GM18868 (cell line): ENCODE measurements around the gene ZNF362.

Source experiments
- ATAC-seq: cut with Tn5 transposase; IDR thresholded peaks from one replicate; pipeline ENCODE4 v1.9.1; 2021; ENCODE audit warnings: mild to moderate bottlenecking, moderate library complexity; ENCODE audit not compliant: unreplicated experiment

Gene ZNF362

GRCh38 chr1:33267468-33268205 is 11.3 kb downstream of the ZNF362 start:
- ATAC-seq, result no peak

- ATAC-seq, result no peak
Measured at GRCh38 chr1:33268457-33268856, 12.2 kb downstream of the ZNF362 start.

- no peak for ATAC-seq
Measured at GRCh38 chr1:33268927-33269610, 12.8 kb downstream of the ZNF362 start.

- no peak for ATAC-seq
Measured at GRCh38 chr1:33269621-33270020, 13.3 kb downstream of the ZNF362 start.

GRCh38 chr1:33270379-33270778 is 14.1 kb downstream of the ZNF362 start:
- no peak for ATAC-seq

GRCh38 chr1:33270808-33271465 is 14.6 kb downstream of the ZNF362 start:
- ATAC-seq, result no peak

- ATAC-seq, result no peak
Measured at GRCh38 chr1:33271666-33272505, 15.6 kb downstream of the ZNF362 start.

GRCh38 chr1:33272509-33272908 is 16.2 kb downstream of the ZNF362 start:
- ATAC-seq, result no peak

- ATAC-seq, result no peak
Measured at GRCh38 chr1:33272930-33273329, 16.6 kb downstream of the ZNF362 start.

GRCh38 chr1:33273406-33273805 is 17.1 kb downstream of the ZNF362 start:
- ATAC-seq, result no peak

GRCh38 chr1:33273961-33274371 is 17.7 kb downstream of the ZNF362 start:
- no peak for ATAC-seq

GRCh38 chr1:33274446-33274845 is 18.2 kb downstream of the ZNF362 start:
- no peak for ATAC-seq

GRCh38 chr1:33275195-33275594 is 18.9 kb downstream of the ZNF362 start:
- no peak for ATAC-seq

- ATAC-seq, result no peak
Measured at GRCh38 chr1:33275706-33276572, 19.6 kb downstream of the ZNF362 start.

GRCh38 chr1:33276573-33277298 is 20.4 kb downstream of the ZNF362 start:
- ATAC-seq, result no peak

GRCh38 chr1:33277488-33278084 is 21.3 kb downstream of the ZNF362 start:
- ATAC-seq, result no peak

- no peak for ATAC-seq
Measured at GRCh38 chr1:33280091-33280661, 23.9 kb downstream of the ZNF362 start.

- ATAC-seq, result no peak
Measured at GRCh38 chr1:33281554-33282303, 25.4 kb downstream of the ZNF362 start.
